OCI-LY7 (cell line): Measurements from ENCODE around the gene EP400.

Experiments used
- EZH2phosphoT487 ChIP-seq: fragments of 200-600 bp; sonication (generic); IDR thresholded peaks from 2 replicates; pipeline ENCODE4 v1.6.1; 2018; ENCODE audit warnings: low read depth, borderline replicate concordance, mild to moderate bottlenecking, mixed run types, antibody characterized with exemption, low read length, moderate library complexity, mixed read lengths
- TF ChIP-seq, protein P1 (sequence below): fragments of 200-600 bp; sonication (generic); conservative IDR thresholded peaks from 2 replicates; pipeline ENCODE4 v1.5.1; 2014; ENCODE audit warnings: mild to moderate bottlenecking, antibody characterized with exemption, low read length, moderate library complexity, mixed read lengths

DNA sequence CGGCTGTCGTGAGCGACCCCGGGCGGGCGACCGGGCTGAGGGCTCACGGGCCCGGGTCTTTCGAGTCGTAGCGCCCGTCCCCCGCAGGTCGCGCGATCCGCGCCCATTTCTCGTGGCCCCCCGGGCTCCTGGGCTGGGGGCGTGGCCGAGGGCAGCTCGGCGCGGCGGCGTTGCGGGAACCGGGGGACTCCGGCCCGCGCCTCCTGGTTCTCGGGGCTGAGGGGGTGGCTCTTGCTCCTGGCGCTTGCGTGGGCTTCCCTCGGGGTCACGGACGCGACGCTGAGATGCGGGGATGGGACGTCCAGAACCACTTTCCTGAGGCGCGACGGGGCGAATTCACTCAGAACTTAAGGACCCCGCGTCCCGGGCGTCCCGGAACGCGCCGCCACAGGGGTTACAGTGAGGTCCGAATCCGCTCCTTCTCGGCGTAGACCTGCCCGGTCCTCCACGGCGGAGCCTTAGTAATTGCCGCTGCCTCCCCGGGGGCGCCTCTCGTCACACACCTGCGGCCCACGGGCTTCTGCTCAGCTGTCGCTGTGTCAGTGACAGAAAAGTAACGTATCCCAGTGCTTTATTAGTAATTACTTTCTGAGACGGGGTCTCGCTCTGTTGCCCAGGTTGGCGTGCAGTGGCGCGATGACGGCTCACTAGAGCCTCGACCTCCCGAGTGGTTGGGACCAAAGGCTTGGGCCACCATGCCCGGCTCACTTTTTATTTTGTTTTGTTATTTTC lies 606 bp downstream of the EP400 start:
- TF ChIP-seq, protein P1, sequence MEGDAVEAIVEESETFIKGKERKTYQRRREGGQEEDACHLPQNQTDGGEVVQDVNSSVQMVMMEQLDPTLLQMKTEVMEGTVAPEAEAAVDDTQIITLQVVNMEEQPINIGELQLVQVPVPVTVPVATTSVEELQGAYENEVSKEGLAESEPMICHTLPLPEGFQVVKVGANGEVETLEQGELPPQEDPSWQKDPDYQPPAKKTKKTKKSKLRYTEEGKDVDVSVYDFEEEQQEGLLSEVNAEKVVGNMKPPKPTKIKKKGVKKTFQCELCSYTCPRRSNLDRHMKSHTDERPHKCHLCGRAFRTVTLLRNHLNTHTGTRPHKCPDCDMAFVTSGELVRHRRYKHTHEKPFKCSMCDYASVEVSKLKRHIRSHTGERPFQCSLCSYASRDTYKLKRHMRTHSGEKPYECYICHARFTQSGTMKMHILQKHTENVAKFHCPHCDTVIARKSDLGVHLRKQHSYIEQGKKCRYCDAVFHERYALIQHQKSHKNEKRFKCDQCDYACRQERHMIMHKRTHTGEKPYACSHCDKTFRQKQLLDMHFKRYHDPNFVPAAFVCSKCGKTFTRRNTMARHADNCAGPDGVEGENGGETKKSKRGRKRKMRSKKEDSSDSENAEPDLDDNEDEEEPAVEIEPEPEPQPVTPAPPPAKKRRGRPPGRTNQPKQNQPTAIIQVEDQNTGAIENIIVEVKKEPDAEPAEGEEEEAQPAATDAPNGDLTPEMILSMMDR, result no peak
- no peak for TF ChIP-seq EZH2phosphoT487
